ENCODE results near the gene MPPE1. TPM values are rescaled to one million over a fixed set of nuclear protein-coding genes. Genes with fewer than 3 reads are reported as not detected.

The MPPE1 gene
- polyA plus RNA-seq, 1 experiment = 21.9 TPM

DNA sequence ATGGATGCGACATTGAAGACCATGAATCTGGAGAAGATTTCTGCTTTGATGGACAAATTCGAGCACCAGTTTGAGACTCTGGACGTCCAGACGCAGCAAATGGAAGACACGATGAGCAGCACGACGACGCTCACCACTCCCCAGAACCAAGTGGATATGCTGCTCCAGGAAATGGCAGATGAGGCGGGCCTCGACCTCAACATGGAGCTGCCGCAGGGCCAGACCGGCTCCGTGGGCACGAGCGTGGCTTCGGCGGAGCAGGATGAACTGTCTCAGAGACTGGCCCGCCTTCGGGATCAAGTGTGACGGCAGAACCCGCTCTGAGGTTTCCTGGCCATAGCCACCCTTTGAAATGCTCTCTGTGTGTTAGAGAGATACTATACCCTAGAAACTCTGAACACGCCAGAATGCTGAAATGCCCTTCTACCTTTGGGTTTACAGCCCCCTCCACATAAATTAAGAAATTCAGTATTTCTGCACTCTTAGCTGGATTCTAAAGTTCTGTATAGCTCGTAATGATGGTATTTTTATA lies 56.2 kb downstream of the MPPE1 start:
- no peak for DNase-seq (ENCODE audit: low read depth, low spot score)
- H3K27me3 ChIP-seq (ENCODE audit: control insufficient read depth, insufficient read depth, low read length) = no peaks in the 10 kb centered on the region
- H3K27ac ChIP-seq (ENCODE audit: low read depth, low read length) = peak overlapping the region; percentile 97
- TF ChIP-seq, protein P1, sequence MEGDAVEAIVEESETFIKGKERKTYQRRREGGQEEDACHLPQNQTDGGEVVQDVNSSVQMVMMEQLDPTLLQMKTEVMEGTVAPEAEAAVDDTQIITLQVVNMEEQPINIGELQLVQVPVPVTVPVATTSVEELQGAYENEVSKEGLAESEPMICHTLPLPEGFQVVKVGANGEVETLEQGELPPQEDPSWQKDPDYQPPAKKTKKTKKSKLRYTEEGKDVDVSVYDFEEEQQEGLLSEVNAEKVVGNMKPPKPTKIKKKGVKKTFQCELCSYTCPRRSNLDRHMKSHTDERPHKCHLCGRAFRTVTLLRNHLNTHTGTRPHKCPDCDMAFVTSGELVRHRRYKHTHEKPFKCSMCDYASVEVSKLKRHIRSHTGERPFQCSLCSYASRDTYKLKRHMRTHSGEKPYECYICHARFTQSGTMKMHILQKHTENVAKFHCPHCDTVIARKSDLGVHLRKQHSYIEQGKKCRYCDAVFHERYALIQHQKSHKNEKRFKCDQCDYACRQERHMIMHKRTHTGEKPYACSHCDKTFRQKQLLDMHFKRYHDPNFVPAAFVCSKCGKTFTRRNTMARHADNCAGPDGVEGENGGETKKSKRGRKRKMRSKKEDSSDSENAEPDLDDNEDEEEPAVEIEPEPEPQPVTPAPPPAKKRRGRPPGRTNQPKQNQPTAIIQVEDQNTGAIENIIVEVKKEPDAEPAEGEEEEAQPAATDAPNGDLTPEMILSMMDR (IDR thresholded peaks at IDR 0.05; ENCODE audit: low read depth, low read length) = no peak
- ChIA-PET POLR2A (no interaction called here), CTCF (interaction anchor here (1.5 kb wide), 1 partner anchor 187 kb away, joined by 5 read pairs; no protein-coding TSS in a partner anchor)
- H3K9me3 ChIP-seq (ENCODE audit: control insufficient read depth, insufficient read depth, low read length) = 0 out of 2 replicates have a peak, but pooled peaks cover 3% of the 10 kb centered on the region
- peak overlapping the region; percentile 97 for H3K4me3 ChIP-seq (ENCODE audit: low read depth, low read length)

DNA sequence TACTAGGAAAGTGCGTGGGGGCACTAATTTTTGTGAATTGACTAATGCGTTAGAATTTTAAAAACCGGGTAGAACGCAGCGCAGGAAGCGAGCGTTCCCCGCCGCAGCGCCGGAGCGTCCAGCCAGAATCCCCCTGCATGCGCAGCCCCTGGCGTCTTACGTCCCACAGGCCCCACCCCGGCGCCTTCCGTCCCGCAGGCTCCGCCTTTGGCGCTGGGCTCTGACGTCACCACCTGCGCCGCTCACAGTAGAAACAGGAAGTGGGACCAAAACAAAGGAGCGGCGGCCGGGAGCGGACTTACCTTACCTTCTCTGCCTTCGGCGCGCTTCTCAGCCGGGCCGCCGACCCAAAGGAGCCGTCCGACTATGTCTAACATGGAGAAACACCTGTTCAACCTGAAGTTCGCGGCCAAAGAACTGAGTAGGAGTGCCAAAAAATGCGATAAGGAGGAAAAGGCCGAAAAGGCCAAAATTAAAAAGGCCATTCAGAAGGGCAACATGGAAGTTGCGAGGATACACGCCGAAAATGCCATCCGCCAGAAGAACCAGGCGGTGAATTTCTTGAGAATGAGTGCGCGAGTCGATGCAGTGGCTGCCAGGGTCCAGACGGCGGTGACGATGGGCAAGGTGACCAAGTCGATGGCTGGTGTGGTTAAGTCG lies 56.8 kb downstream of the MPPE1 start, which contains the start of gene CHMP1B:
TSS of gene CHMP1B (plus strand) at position 268 of the 660 bp plus-strand sequence. CDS start at position 367, 99 bp downstream.
- CTCF ChIA-PET = no interaction called here
- peak; percentile 94 for DNase-seq (ENCODE audit: low read depth, low spot score)
- TF ChIP-seq, protein P1 (IDR thresholded peaks at IDR 0.05; ENCODE audit: low read depth, low read length) = no peak
- H3K27me3 ChIP-seq (ENCODE audit: control insufficient read depth, insufficient read depth, low read length) = no peaks in the 10 kb centered on the region
- POLR2A ChIA-PET = no interaction called here
- 0 out of 2 replicates have a peak, but pooled peaks cover 3% of the 10 kb centered on the region for H3K9me3 ChIP-seq (ENCODE audit: control insufficient read depth, insufficient read depth, low read length)
- H3K27ac ChIP-seq (ENCODE audit: low read depth, low read length) = peak within 1 kb of the TSS; percentile 97
- peak within 1 kb of the TSS; percentile 97 for H3K4me3 ChIP-seq (ENCODE audit: low read depth, low read length)

DNA sequence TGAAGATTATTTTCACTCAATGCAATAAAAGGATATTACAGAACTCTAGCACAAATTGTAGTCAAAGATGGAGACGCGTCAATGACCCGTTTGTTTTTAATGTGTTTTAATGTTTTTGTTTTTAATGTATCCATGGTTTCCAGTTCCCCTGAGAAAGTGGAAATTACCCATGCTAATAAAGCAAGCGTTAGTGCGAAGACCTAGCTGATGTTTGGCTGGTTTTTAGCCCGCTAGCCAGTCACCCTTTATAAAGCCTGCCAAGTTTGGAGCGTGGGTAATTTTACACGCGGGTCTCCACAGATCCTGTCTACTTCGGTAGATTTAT lies 57.3 kb downstream of the MPPE1 start:
- peak overlapping the region; percentile 97 for H3K27ac ChIP-seq (ENCODE audit: low read depth, low read length)
- ChIA-PET POLR2A (interaction anchor here (0.6 to 1.0 kb wide), 2 partner anchors 13 to 130 kb away, joined by 3 read pairs; partner anchors contain the start of gene IMPA2), CTCF (interaction anchor here (1.0 kb wide), 1 partner anchor 87 kb away, joined by 3 read pairs; no protein-coding TSS in a partner anchor)
- TF ChIP-seq, protein P1 (IDR thresholded peaks at IDR 0.05; ENCODE audit: low read depth, low read length) = no peak
- H3K9me3 ChIP-seq (ENCODE audit: control insufficient read depth, insufficient read depth, low read length) = 0 out of 2 replicates have a peak, but pooled peaks cover 3% of the 10 kb centered on the region
- no peaks in the 10 kb centered on the region for H3K27me3 ChIP-seq (ENCODE audit: control insufficient read depth, insufficient read depth, low read length)
- DNase-seq (ENCODE audit: low read depth, low spot score) = no peak
- H3K4me3 ChIP-seq (ENCODE audit: low read depth, low read length) = peak overlapping the region; percentile 97

DNA sequence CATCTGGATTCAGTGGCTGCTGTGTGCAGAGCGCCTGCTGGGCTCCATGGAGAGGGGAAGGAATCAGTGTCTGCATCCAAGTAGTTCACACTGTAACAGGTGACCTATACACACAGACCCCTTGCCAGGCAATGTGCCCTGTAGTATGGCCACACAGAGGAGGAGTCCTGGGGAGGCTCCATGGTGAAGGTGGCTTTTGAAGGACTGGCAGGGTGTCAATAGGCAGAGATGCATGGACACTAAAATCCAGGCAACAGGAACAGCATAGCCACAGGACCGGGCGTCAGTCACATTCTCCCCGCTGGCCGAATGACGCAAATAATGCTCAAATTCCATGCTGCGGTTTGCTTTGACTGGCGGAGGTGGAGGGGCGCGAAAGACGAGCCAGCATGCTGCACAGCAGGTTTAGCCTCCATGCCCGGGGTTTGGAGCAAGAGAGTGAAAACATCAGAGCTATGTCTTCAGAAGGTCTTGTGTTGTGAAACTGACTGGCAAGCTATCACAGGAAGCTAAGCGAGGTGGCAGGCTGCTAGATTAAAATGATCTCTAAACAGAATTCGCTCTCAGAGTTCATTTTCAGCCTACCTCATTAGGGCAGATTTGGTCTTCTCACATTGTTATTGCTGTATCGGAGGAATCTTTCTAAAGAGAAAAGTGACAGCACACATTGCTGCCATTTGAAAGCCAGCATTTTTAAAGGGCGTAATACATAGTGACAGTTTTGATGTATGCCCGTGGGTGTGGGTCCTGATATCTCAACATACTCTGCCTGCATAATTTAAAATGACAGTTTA lies 58.1 kb downstream of the MPPE1 start:
- DNase-seq (ENCODE audit: low read depth, low spot score) = peak; percentile 83
- TF ChIP-seq, protein P1 (IDR thresholded peaks at IDR 0.05; ENCODE audit: low read depth, low read length) = no peak
- peak overlapping the region; percentile 97 for H3K4me3 ChIP-seq (ENCODE audit: low read depth, low read length)
- CTCF ChIA-PET = interaction anchor here (1.0 to 2.7 kb wide), 3 partner anchors 88 to 194 kb away, joined by 3 to 8 read pairs (median 4); no protein-coding TSS in a partner anchor
- H3K27ac ChIP-seq (ENCODE audit: low read depth, low read length) = peak overlapping the region; percentile 97
- POLR2A ChIA-PET = interaction anchor here (0.6 to 1.0 kb wide), 3 partner anchors 13 to 131 kb away, joined by 3 to 4 read pairs (median 3); partner anchors contain the start of gene IMPA2
- 0 out of 2 replicates have a peak, but pooled peaks cover 3% of the 10 kb centered on the region for H3K9me3 ChIP-seq (ENCODE audit: control insufficient read depth, insufficient read depth, low read length)
- no peaks in the 10 kb centered on the region for H3K27me3 ChIP-seq (ENCODE audit: control insufficient read depth, insufficient read depth, low read length)
